ENCODE measurements around the gene N4BP2L2.

N4BP2L2 gene

GRCh38 chr13:32495429-32495828 is 43.2 kb downstream of the N4BP2L2 start:
- H3K4me3 ChIP-seq (replicated peaks; ENCODE audit: low read depth, low read length) = no peak overlapping the region
- no peak for TF ChIP-seq CTCF (IDR thresholded peaks at IDR 0.05; ENCODE audit: low read length, missing control alignments)
- no peak for DNase-seq (ENCODE audit: low read depth)

GRCh38 chr13:32491028-32491427 is 47.6 kb downstream of the N4BP2L2 start:
- TF ChIP-seq CTCF (IDR thresholded peaks at IDR 0.05; ENCODE audit: low read length, missing control alignments) = no peak
- no peak for DNase-seq (ENCODE audit: low read depth)

GRCh38 chr13:32476892-32477291 is 61.7 kb downstream of the N4BP2L2 start:
- no peak overlapping the region for H3K4me3 ChIP-seq (replicated peaks; ENCODE audit: low read depth, low read length)
- DNase-seq (ENCODE audit: low read depth) = no peak
- TF ChIP-seq CTCF (IDR thresholded peaks at IDR 0.05; ENCODE audit: low read length, missing control alignments) = no peak

More at GRCh38 chr13:32491028-32491427, 47.6 kb downstream of the N4BP2L2 start:
- no peak overlapping the region for H3K4me3 ChIP-seq (replicated peaks; ENCODE audit: low read depth, low read length)

- TF ChIP-seq CTCF (IDR thresholded peaks at IDR 0.05; ENCODE audit: low read length, missing control alignments) = no peak
- H3K4me3 ChIP-seq (replicated peaks; ENCODE audit: low read depth, low read length) = no peak overlapping the region
- DNase-seq (ENCODE audit: low read depth) = no peak
These were observed 62.4 kb downstream of the N4BP2L2 start for GRCh38 chr13:32476021-32476731.

GRCh38 chr13:32474999-32475792 is 63.4 kb downstream of the N4BP2L2 start:
- DNase-seq (ENCODE audit: low read depth) = no peak
- TF ChIP-seq CTCF (IDR thresholded peaks at IDR 0.05; ENCODE audit: low read length, missing control alignments) = no peak
- H3K4me3 ChIP-seq (replicated peaks; ENCODE audit: low read depth, low read length) = no peak overlapping the region

GRCh38 chr13:32473650-32474049 is 64.9 kb downstream of the N4BP2L2 start:
- no peak for DNase-seq (ENCODE audit: low read depth)
- H3K4me3 ChIP-seq (replicated peaks; ENCODE audit: low read depth, low read length) = no peak overlapping the region
- TF ChIP-seq CTCF (IDR thresholded peaks at IDR 0.05; ENCODE audit: low read length, missing control alignments) = no peak
